ENCODE data around the gene MRPL19.

DNA sequence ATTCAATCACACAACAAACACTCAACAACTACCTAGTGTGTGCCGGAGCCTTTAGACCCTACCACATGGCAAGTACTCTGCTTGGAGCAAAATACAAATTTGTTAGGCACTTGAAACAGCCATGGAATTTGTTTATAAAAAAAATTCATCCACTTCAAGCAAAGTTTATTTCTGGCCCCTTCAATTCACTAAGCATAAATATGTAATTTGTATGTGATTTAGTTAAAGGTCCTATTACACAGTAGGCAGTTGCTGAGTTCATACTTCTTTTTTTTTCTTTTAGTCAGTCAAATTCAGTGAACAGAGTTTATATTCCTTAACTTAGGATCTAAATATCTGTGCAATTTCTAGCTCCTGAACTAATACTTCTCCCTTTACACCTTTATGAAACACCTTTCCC lies 41.6 kb downstream of the MRPL19 start:
- TF ChIP-seq, protein P1, sequence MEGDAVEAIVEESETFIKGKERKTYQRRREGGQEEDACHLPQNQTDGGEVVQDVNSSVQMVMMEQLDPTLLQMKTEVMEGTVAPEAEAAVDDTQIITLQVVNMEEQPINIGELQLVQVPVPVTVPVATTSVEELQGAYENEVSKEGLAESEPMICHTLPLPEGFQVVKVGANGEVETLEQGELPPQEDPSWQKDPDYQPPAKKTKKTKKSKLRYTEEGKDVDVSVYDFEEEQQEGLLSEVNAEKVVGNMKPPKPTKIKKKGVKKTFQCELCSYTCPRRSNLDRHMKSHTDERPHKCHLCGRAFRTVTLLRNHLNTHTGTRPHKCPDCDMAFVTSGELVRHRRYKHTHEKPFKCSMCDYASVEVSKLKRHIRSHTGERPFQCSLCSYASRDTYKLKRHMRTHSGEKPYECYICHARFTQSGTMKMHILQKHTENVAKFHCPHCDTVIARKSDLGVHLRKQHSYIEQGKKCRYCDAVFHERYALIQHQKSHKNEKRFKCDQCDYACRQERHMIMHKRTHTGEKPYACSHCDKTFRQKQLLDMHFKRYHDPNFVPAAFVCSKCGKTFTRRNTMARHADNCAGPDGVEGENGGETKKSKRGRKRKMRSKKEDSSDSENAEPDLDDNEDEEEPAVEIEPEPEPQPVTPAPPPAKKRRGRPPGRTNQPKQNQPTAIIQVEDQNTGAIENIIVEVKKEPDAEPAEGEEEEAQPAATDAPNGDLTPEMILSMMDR (IDR thresholded peaks at IDR 0.05; ENCODE audit: insufficient read depth, low read length, poor library complexity, severe bottlenecking): no peak
- TF ChIP-seq EZH2phosphoT487 (conservative IDR thresholded peaks at IDR 0.05; ENCODE audit: low read length): no peak
